Activated naive CD8-positive, alpha-beta T cell treated with anti-CD3 and anti-CD28 coated beads, Interleukin-2, amount 50 U/mL, for 24 hours (primary cell): Measurements from ENCODE around the gene POLK.
"Not testable (repeated sequence)": the region's sequence is repeated elsewhere in the genome, so short reads cannot be mapped to it uniquely, and the experiment has no call there.

Source experiments
- ATAC-seq: fragments of 150-1000 bp; cut with Tn5 transposase; one replicate; pipeline ENCODE4 v1.10.0; 2021
- DNase-seq: peaks from one replicate; pipeline ENCODE4 v3.0.0; 2021
- H3K27ac Mint-ChIP-seq: one replicate; pipeline ENCODE4 v1.8.0; 2021; ENCODE audit warnings: mild to moderate bottlenecking, mixed read lengths
- H3K27me3 Mint-ChIP-seq: one replicate; pipeline ENCODE4 v1.8.0; 2021; ENCODE audit warnings: mixed read lengths
- H3K36me3 Mint-ChIP-seq: one replicate; pipeline ENCODE4 v1.8.0; 2021; ENCODE audit warnings: low read depth, mixed read lengths
- H3K4me1 Mint-ChIP-seq: one replicate; pipeline ENCODE4 v1.8.0; 2021; ENCODE audit warnings: mixed read lengths
- H3K4me3 Mint-ChIP-seq: one replicate; pipeline ENCODE4 v1.8.0; 2021; ENCODE audit warnings: mild to moderate bottlenecking, moderate library complexity, mixed read lengths
- H3K9me3 Mint-ChIP-seq: one replicate; pipeline ENCODE4 v1.8.0; 2021; ENCODE audit warnings: mixed read lengths

Gene POLK

DNA sequence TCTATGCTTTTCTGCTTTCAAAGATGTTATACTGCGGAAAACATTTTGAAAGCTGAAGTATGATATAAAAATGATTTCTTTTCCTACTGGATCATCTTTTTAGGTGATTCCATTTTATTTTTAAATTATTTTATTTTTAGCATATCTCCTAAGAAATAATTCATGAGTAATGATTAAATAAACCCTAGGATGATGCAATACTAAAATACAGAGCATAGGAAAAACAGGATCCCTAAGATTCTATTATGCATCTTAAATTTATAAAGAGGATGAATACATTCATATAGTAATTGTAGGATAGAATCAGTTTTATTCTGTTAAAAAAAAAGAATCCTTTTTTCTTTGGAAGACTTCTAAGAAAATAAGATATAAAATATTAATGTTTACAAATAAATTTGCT, 10.9 kb downstream of the POLK start:
- Mint-ChIP-seq H3K36me3 (peaks cover 34% of the 10 kb centered on the region), H3K4me1 (peaks cover 81% of the 10 kb centered on the region), H3K27ac (peak overlapping the region; percentile 93), H3K9me3 (peaks cover 16% of the 10 kb centered on the region), H3K4me3 (no peak overlapping the region), H3K27me3 (no peaks in the 10 kb centered on the region)
- no peak for DNase-seq
- no peak for ATAC-seq

DNA sequence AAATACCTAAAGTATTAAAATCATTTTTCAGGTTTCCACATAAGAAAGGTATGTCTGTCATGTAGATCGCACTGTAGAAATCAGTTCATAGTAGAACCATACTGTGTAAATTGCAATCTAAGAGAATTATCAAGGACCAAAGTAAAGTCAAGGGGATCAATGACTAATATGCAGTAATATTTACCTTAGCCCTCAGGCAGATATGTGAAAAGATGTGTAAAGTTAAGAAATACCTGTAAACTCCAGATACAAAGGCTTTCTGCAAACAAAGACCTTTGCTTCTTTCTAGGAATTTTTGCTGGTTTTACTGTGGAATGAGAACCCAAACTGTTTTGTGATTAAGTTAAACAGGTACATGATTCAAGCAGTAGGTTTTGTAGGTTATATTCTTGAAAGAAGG, 11.6 kb downstream of the POLK start:
- Mint-ChIP-seq H3K27ac (peak overlapping the region; percentile 79), H3K4me3 (peak overlapping the region; percentile 22), H3K4me1 (peaks cover 74% of the 10 kb centered on the region), H3K9me3 (peaks cover 16% of the 10 kb centered on the region), H3K27me3 (no peaks in the 10 kb centered on the region), H3K36me3 (peaks cover 29% of the 10 kb centered on the region)
- ATAC-seq: no peak
- DNase-seq: no peak

DNA sequence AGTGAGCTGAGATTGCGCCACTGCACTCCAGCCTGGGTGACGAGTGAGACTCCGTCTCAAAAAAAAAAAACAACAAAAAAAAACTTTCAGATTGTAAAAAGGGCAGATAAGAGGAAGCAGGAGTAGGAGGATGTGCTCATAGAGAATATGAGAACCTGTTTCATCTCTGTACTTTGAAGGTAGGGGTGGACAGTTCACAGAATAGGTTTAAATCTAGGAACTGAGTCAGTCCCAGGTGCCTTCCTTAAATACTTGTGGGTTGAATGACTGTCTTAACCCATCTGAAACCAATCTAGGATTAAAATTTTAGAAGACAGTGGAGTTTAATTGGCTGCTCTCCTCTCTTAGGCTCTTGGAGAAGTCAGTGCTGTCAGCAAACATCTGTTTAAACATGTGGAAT, 12.4 kb downstream of the POLK start:
- Mint-ChIP-seq H3K4me3 (no peak overlapping the region), H3K9me3 (peaks cover 16% of the 10 kb centered on the region), H3K27me3 (no peaks in the 10 kb centered on the region), H3K4me1 (peaks cover 73% of the 10 kb centered on the region), H3K36me3 (peaks cover 33% of the 10 kb centered on the region), H3K27ac (peak overlapping the region; percentile 79)
- DNase-seq: no peak
- peak; percentile 90 for ATAC-seq

DNA sequence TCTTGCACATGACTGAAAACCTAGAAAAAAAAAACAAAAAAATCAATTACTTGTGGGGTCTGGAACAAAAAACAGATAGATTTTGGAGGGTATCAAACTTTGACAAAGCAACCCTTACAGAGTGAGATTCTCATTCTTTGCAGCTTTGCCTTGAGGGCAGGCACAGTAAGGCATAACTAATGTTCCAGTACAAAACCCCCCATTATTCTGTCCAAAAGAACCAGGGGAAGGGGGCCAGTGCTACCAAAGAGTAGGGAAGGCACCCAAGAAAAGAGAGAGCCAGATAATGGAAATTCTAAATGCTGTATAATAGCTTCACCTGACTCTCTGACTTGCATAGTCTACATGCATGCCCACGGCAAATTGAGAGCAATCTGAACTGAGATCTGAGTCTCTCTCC, 12.9 kb downstream of the POLK start:
- H3K27ac Mint-ChIP-seq: peak overlapping the region; percentile 79
- no peak overlapping the region for H3K4me3 Mint-ChIP-seq

DNA sequence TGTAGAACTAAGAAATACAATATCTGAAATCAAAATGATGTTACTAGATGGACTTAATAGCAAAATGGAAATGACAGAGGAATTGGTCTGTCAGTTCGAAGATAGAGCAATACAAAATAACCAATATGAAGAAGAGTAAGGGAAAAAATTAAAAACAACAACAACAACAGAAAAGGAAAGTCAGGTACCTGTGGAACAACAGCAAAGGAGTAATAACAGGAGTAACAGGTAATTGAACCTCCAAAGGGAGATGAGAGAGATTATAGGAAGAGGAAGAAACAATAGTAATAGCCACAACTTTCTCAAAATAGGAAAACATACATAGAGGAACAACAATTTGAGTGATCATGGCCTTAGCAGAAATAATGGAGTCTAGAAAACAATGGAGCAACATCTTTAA, 13.7 kb downstream of the POLK start:
- Mint-ChIP-seq H3K27ac (peak overlapping the region; percentile 10), H3K4me1 (peaks cover 69% of the 10 kb centered on the region), H3K27me3 (no peaks in the 10 kb centered on the region), H3K9me3 (peaks cover 16% of the 10 kb centered on the region), H3K4me3 (peak overlapping the region; percentile 12), H3K36me3 (peaks cover 30% of the 10 kb centered on the region)
- ATAC-seq (no peak), DNase-seq (no peak)

More for the DNA sequence above, 12.9 kb downstream of the POLK start:
- Mint-ChIP-seq H3K36me3 (peaks cover 33% of the 10 kb centered on the region), H3K9me3 (peaks cover 16% of the 10 kb centered on the region), H3K4me1 (peaks cover 71% of the 10 kb centered on the region), H3K27me3 (no peaks in the 10 kb centered on the region)
- DNase-seq (no peak), ATAC-seq (no peak)

DNA sequence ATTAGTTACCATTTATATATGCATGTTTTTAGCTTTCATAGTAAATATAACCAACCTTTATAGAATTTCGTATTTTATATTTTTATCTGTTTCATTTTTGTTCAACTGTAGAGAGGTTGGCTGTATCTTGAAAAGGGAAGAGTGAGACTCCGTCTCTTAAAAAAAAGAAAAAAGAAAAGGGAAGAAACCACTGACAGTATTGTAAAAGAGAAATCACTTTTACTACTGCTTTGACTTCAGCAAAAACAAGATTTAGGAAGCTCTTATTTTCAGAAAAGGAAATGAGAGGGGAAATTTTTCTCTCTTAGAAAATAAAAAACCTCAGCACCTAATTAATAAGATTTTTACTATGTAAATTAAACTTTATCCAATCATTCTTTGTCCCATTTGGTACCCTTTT, 14.4 kb downstream of the POLK start:
- peak overlapping the region; percentile 12 for H3K4me3 Mint-ChIP-seq
- peaks cover 10% of the 10 kb centered on the region for H3K9me3 Mint-ChIP-seq
- no peak for ATAC-seq
- peaks cover 23% of the 10 kb centered on the region for H3K36me3 Mint-ChIP-seq
- peak overlapping the region; percentile 61 for H3K27ac Mint-ChIP-seq
- H3K27me3 Mint-ChIP-seq: no peaks in the 10 kb centered on the region
- peaks cover 62% of the 10 kb centered on the region for H3K4me1 Mint-ChIP-seq
- DNase-seq: no peak

DNA sequence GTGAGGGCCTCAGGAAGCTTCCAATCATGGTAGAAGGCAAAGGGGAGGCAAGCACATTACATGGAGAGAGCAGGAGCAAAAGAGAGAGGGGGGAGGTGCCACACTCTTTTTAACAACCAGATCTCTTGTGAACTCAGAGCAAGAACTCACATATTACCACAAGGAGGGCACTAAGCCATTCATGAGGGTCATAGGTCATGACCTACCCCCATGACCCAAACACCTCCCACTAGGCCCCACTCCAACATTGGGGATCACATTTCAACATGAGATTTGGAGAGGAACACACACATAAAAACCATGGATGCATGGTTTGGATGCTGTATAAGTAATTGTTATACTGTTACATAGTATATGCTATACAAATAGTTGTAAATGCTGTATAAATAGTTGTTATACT, 17.5 kb downstream of the POLK start:
- peaks cover 40% of the 10 kb centered on the region for H3K4me1 Mint-ChIP-seq
- peaks cover under 1% of the 10 kb centered on the region for H3K9me3 Mint-ChIP-seq
- H3K27me3 Mint-ChIP-seq: no peaks in the 10 kb centered on the region
- no peak overlapping the region for H3K4me3 Mint-ChIP-seq
- ATAC-seq (no peak), DNase-seq (no peak)
- H3K27ac Mint-ChIP-seq: no peak overlapping the region
- H3K36me3 Mint-ChIP-seq: peaks cover 33% of the 10 kb centered on the region

DNA sequence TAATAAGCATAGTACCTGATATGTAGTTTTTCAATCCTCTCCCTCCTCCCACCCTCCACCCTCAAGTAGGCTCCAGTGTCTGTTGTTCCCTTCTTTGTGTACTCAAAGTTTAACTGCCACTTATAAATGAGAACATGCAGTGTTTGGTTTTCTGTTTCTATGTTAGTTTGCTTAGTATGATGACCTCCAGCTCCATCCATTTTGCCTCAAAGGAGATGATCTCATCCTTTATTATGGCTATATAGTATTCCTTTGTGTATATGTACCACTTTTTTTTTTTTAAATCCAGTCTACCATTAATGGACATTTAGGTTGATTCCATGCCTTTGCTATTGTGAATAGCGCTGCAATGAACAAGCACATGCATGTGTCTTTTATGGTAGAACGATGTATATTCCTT, 20.5 kb downstream of the POLK start:
- H3K4me1 Mint-ChIP-seq: peaks cover 24% of the 10 kb centered on the region
- H3K4me3 Mint-ChIP-seq: no peak overlapping the region
- no peak for ATAC-seq
- no peaks in the 10 kb centered on the region for H3K27me3 Mint-ChIP-seq
- no peak for DNase-seq
- H3K36me3 Mint-ChIP-seq: peaks cover 51% of the 10 kb centered on the region
- no peak overlapping the region for H3K27ac Mint-ChIP-seq
- peaks cover 13% of the 10 kb centered on the region for H3K9me3 Mint-ChIP-seq

DNA sequence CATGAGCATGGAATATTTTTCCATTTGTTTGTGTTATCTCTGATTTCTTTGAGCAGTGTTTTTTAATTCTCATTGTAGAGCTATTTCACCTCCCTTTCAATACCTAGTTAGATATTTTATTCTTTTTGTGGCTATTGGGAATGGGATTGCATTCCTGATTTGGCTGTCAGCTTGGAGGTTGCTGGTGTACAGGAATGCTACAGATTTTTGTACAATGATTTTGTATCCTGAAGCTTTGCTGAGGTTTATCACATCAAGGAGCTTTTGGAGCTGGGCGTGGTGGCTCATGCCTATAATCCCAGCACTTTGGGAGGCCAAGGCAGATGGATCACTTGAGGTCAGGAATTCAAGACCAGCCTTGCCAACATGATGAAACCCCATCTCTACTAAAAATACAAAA, 22.0 kb downstream of the POLK start:
- H3K36me3 Mint-ChIP-seq: peaks cover 49% of the 10 kb centered on the region
- not testable (repeated sequence) for H3K4me3 Mint-ChIP-seq, H3K27ac Mint-ChIP-seq, H3K27me3 Mint-ChIP-seq, DNase-seq, ATAC-seq
- H3K4me1 Mint-ChIP-seq: peaks cover 23% of the 10 kb centered on the region
- peaks cover 13% of the 10 kb centered on the region for H3K9me3 Mint-ChIP-seq

DNA sequence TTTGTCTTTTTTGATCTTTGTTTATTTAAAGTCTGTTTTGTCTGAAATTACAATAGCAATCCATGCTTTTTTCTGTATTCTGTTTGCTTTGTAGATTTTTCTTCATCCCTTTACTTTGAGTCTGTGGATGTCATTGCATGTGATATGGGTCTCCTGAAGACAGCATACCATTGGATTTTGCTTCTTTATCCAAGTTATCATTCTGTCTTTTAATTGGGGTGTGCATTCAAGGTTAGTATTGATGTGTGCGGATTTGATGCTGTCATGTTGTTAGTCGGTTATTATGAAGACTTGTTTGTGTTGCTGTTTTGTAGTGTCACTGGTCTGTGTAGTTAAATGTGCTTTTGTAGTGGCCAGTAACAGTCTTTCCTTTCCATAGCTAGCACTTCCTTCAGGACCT, 23.0 kb downstream of the POLK start:
- DNase-seq: no peak
- Mint-ChIP-seq H3K9me3 (peaks cover 13% of the 10 kb centered on the region), H3K27me3 (no peaks in the 10 kb centered on the region), H3K36me3 (peaks cover 45% of the 10 kb centered on the region), H3K4me3 (no peak overlapping the region), H3K4me1 (peaks cover 18% of the 10 kb centered on the region), H3K27ac (no peak overlapping the region)
- no peak for ATAC-seq

DNA sequence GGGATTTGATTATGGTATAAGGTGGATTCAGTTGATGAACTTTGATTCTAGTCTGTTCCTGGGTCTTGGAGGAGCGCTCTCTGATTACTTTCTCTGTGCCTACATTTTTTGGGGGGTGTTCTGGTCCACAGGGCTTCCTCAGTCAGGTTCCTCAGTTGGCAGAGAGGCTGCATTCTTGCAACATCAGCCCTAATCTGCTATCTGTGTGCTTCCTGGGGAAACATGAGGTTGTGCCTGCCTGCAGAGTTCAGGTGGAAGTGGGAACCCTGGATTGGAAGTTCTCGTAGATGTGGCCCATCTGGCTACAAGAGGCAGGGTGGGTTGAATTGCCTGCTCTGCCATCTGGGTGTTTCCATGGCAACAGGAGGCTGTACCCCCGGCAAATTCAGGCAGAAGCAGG, 24.5 kb downstream of the POLK start:
- no peaks in the 10 kb centered on the region for H3K27me3 Mint-ChIP-seq
- ATAC-seq: no peak
- peaks cover 13% of the 10 kb centered on the region for H3K9me3 Mint-ChIP-seq
- no peak overlapping the region for H3K27ac Mint-ChIP-seq
- no peak overlapping the region for H3K4me3 Mint-ChIP-seq
- peaks cover 15% of the 10 kb centered on the region for H3K4me1 Mint-ChIP-seq
- peaks cover 43% of the 10 kb centered on the region for H3K36me3 Mint-ChIP-seq
- DNase-seq: no peak

DNA sequence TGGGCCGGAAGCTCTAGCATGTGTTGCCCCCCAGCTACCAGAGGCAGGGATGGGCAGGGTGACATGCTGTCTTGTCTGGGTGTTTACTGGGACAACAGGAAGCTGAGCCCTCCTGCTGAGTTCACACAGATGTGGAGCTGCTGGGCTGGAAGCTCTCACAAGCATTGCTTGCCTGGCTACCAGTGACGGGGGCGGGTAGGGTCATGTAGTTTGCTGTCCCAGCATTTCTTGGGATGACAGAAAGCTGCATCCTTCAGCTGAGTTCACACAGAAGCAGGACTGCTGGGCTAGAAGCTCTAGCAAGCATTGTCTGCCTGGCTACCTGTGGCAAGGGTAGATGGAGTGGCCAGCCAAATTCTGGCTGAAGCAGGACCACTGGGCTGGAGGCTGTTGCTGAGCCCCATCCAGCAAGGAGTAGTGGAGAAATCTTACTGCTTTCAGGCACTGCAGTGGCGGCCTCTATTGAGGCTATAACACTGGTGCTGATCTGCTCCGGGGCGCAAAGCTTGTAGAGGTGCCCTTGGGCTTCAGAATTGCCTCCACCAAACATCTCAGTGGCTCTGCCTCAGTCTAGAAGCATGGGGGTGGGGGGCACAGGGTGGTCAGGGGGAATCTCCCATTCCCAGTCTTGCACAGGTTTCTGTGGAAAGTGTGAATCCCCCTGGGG, 25.1 kb downstream of the POLK start:
- DNase-seq: no peak
- no peak overlapping the region for H3K4me3 Mint-ChIP-seq
- H3K27ac Mint-ChIP-seq: no peak overlapping the region
- peaks cover 13% of the 10 kb centered on the region for H3K9me3 Mint-ChIP-seq
- peaks cover 40% of the 10 kb centered on the region for H3K36me3 Mint-ChIP-seq
- ATAC-seq: no peak
- no peaks in the 10 kb centered on the region for H3K27me3 Mint-ChIP-seq
- H3K4me1 Mint-ChIP-seq: peaks cover 15% of the 10 kb centered on the region

DNA sequence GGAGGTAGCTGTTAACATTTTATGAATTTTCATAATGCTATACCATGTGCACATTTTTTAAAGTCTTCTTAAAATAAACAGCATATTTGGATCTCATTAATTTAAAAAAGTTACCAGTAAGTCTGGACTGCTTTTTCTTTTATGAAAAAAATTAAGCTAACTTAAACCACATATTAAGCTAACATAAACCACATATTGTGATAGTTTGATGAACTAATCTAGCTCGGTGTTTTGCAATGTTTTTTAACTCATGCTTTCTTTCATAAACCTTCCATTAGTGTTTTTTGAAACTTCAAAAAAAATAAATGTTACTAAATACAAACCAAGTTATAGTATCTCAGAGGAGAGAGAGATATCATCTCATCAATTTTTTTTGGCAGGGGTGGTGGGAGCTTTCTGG, 26.5 kb downstream of the POLK start:
- Mint-ChIP-seq H3K4me1 (peaks cover 16% of the 10 kb centered on the region), H3K9me3 (peaks cover 13% of the 10 kb centered on the region), H3K36me3 (peaks cover 30% of the 10 kb centered on the region), H3K27me3 (no peaks in the 10 kb centered on the region), H3K27ac (no peak overlapping the region), H3K4me3 (no peak overlapping the region)
- no peak for ATAC-seq
- DNase-seq: no peak

DNA sequence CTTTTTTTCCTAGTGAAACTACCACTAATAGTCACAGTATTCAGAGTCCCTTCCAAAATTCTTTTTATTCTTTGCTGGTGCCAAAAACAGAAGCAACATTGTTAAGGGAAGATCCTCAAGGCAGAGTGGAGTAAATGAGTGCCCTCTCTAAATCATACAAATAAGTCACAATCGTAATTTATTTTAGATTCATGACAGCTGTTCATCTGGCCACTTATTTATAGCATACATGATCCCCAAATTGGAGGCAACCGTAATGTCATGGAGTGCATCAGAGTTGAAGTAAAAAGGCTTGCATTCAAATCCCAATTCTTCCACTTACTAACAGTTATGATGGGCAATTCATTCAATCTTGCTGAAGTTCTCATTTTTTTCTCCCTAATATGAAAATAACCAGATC, 33.4 kb downstream of the POLK start:
- DNase-seq: no peak
- H3K27me3 Mint-ChIP-seq: no peaks in the 10 kb centered on the region
- H3K4me1 Mint-ChIP-seq: peaks cover 3% of the 10 kb centered on the region
- H3K36me3 Mint-ChIP-seq: peaks cover 29% of the 10 kb centered on the region
- H3K9me3 Mint-ChIP-seq: no peaks in the 10 kb centered on the region
- no peak for ATAC-seq
- H3K27ac Mint-ChIP-seq: no peak overlapping the region
- H3K4me3 Mint-ChIP-seq: no peak overlapping the region

DNA sequence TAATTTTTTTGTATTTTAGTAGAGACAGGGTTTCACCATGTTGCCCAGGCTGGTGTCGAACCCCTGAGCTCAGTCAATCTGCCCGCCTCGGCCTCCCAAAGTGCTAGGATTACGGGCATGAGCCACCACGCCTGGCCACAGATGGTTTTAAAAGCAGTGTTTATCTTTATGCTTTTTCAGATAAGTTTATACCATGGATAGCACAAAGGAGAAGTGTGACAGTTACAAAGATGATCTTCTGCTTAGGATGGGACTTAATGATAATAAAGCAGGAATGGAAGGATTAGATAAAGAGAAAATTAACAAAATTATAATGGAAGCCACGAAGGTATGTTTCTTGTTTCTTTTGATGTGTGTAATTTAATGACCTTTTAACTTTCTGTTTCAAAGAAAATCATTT, 35.1 kb downstream of the POLK start:
- H3K4me3 Mint-ChIP-seq: no peak overlapping the region
- DNase-seq: no peak
- peaks cover 3% of the 10 kb centered on the region for H3K4me1 Mint-ChIP-seq
- H3K9me3 Mint-ChIP-seq: no peaks in the 10 kb centered on the region
- ATAC-seq: no peak
- H3K27ac Mint-ChIP-seq: no peak overlapping the region
- peaks cover 39% of the 10 kb centered on the region for H3K36me3 Mint-ChIP-seq
- H3K27me3 Mint-ChIP-seq: no peaks in the 10 kb centered on the region

DNA sequence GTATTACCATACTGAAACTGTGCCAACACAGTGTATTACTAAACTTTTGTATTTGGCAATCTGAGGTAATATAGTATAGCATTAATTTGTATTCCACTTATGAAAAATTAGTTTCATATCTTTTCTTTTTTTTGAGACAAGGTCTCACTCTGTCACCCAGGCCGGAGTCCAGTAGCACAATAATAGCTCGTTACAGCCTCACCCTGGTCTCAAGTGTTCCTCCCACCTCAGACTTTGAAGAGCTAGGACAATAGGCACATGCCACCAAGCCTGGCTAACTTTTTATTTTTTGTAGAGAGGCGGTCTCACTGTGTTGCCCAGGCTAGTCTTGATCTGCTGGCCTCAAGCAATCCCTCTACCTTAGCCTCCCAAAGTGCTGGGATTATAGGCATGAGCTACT, 36.1 kb downstream of the POLK start:
- Mint-ChIP-seq H3K4me1 (peaks cover 3% of the 10 kb centered on the region), H3K4me3 (no peak overlapping the region), H3K36me3 (peaks cover 40% of the 10 kb centered on the region), H3K27me3 (no peaks in the 10 kb centered on the region), H3K27ac (no peak overlapping the region), H3K9me3 (no peaks in the 10 kb centered on the region)
- DNase-seq (no peak), ATAC-seq (no peak)
